SK-MEL-5 (cell line): ENCODE data around the gene ENKUR. TPM values are rescaled to one million over a fixed set of nuclear protein-coding genes. Genes with fewer than 3 reads are reported as not detected.
A peak's percentile ranks its signal among the peaks of the same experiment; 100 is the strongest.

Experiments used
- DNase-seq: peaks from one replicate; pipeline ENCODE4 v3.0.0-alpha.2; 2016; ENCODE audit warnings: low read depth, low spot score
- in situ Hi-C: cut with HindIII; loops from 2 replicates; pipeline ENCODE4 v1.10.0; 2016; ENCODE audit warnings: low sequenced_read_pairs, high pct_unique_total_duplicates, low pct_unique_long_range_greater_than_20kb
- polyA plus RNA-seq, 2 experiments: library from polyadenylated mRNA; depleted of rRNA; stranded (reverse); fragments of >200 nt; gene quantifications; 2 replicates each; pipeline ENCODE4 v1.2.3, GENCODE V29; 2015
- total RNA-seq: library from RNA; depleted of rRNA; stranded (reverse); fragments of >200 nt; shearing (Covaris generic); gene quantifications from 2 replicates; pipeline ENCODE4 v1.2.3, GENCODE V29; 2014; rRNA removed

Gene ENKUR
- total RNA-seq: 1.5 and 1.8 TPM in 2 replicates
- polyA plus RNA-seq (2015; cell fraction: cytosol; rRNA removed): 0.38 and 0.76 TPM in 2 replicates
- polyA plus RNA-seq (2015; cell fraction: nucleus; rRNA removed): 0.30 and 2.4 TPM in 2 replicates

GRCh38 chr10:25015828-25016375 lies at the start of gene ENKUR:
Gene ENKUR (minus strand): TSS chr10:25016158. CDS start chr10:25015936, 222 bp downstream.
- in situ Hi-C loops: no loop called here
- peak; percentile 92 for DNase-seq

GRCh38 chr10:25064401-25064800 lies 48.4 kb upstream of the ENKUR start:
- in situ Hi-C loops: no loop called here
- DNase-seq: no peak

GRCh38 chr10:25063644-25064043 lies 47.7 kb upstream of the ENKUR start:
- in situ Hi-C loops: no loop called here
- DNase-seq: no peak

GRCh38 chr10:25063157-25063556 lies 47.2 kb upstream of the ENKUR start:
- DNase-seq: no peak
- in situ Hi-C loops: no loop called here

GRCh38 chr10:25061711-25062449 lies 45.9 kb upstream of the ENKUR start:
- DNase-seq: no peak
- in situ Hi-C loops: no loop called here

- no peak for DNase-seq
- in situ Hi-C loops: no loop called here
These were observed 45.2 kb upstream of the ENKUR start for GRCh38 chr10:25061125-25061524.

- in situ Hi-C loops: no loop called here
These were observed 44.0 kb upstream of the ENKUR start for GRCh38 chr10:25059990-25060389.

GRCh38 chr10:25057886-25058285 lies 41.9 kb upstream of the ENKUR start:
- in situ Hi-C loops: no loop called here
- DNase-seq: no peak

More at GRCh38 chr10:25059990-25060389, 44.0 kb upstream of the ENKUR start:
- DNase-seq: no peak

GRCh38 chr10:25056726-25057125 lies 40.8 kb upstream of the ENKUR start:
- in situ Hi-C loops: no loop called here
- no peak for DNase-seq

- in situ Hi-C loops: no loop called here
- no peak for DNase-seq
These were observed 36.1 kb upstream of the ENKUR start for GRCh38 chr10:25052012-25052411.

GRCh38 chr10:25050402-25050801 lies 34.4 kb upstream of the ENKUR start:
- no peak for DNase-seq
- in situ Hi-C loops: no loop called here

- in situ Hi-C loops: no loop called here
- DNase-seq: no peak
These were observed 34.0 kb upstream of the ENKUR start for GRCh38 chr10:25049966-25050365.

GRCh38 chr10:25048450-25048849 lies 32.5 kb upstream of the ENKUR start:
- no peak for DNase-seq
- in situ Hi-C loops: no loop called here

GRCh38 chr10:25047591-25048301 lies 31.8 kb upstream of the ENKUR start:
- in situ Hi-C loops: no loop called here
- peak; percentile 61 for DNase-seq

- DNase-seq: no peak
- in situ Hi-C loops: no loop called here
These were observed 31.1 kb upstream of the ENKUR start for GRCh38 chr10:25047088-25047487.

- DNase-seq: no peak
- in situ Hi-C loops: no loop called here
These were observed 30.7 kb upstream of the ENKUR start for GRCh38 chr10:25046641-25047040.

- DNase-seq: no peak
- in situ Hi-C loops: no loop called here
These were observed 23.6 kb upstream of the ENKUR start for GRCh38 chr10:25039531-25039930.

GRCh38 chr10:25038325-25038724 lies 22.4 kb upstream of the ENKUR start:
- DNase-seq: no peak
- in situ Hi-C loops: no loop called here

GRCh38 chr10:25036381-25036780 lies 20.4 kb upstream of the ENKUR start:
- in situ Hi-C loops: no loop called here
- DNase-seq: no peak
